NT2/D1 (cell line): ENCODE measurements around the gene UPK3B.
"Not testable (repeated sequence)": the region's sequence is repeated elsewhere in the genome, so short reads cannot be mapped to it uniquely, and the experiment has no call there.

Source experiments
- SUZ12 ChIP-seq: IDR thresholded peaks from 2 replicates; pipeline ENCODE4 v1.6.1; 2011; ENCODE audit not compliant: insufficient read length, insufficient read depth; ENCODE audit errors: extremely low read depth
- YY1 ChIP-seq: IDR thresholded peaks from 2 replicates; pipeline ENCODE4 v1.6.1; 2011; ENCODE audit not compliant: insufficient read length, insufficient read depth
- ZNF274 ChIP-seq: IDR thresholded peaks from 2 replicates; pipeline ENCODE4 v1.6.1; 2011; ENCODE audit warnings: mild to moderate bottlenecking, low read depth, low read length

DNA sequence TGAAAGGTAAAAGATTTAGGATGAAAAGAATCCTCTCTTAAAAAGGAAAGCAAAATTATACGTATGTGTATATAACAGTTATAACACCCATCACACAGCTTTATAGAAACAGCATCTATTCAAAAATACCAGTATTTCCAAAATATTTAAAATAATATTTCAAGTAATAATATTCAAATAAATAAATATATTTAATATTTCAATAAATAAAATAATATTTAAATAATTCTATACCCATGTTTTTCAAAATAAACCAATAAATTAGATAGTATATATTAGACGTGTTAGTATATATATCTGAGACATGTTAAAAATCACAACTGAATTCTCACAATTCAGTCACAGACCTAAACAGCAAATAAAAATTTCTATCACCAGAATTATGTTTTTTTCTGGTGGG is 21.3 kb downstream of the UPK3B start:
- not testable (repeated sequence) for TF ChIP-seq SUZ12, YY1, ZNF274
